HepG2 (cell line): ENCODE data around the gene FSCN2. TPM values are rescaled to one million over a fixed set of nuclear protein-coding genes. Genes with fewer than 3 reads are reported as not detected.
A peak's percentile ranks its signal among the peaks of the same experiment; 100 is the strongest.

Source experiments
- ARID3A ChIP-seq: IDR thresholded peaks from 2 replicates; pipeline ENCODE4 v1.6.1; 2012; ENCODE audit warnings: low read depth, low read length, improper control_type of control experiment
- DMTF1 ChIP-seq: sonication (generic); formaldehyde crosslinking; IDR thresholded peaks from 2 replicates; pipeline ENCODE4 v1.4.0; 2020; ENCODE audit warnings: mild to moderate bottlenecking, missing genetic modification reagents
- JUN ChIP-seq: sonication (generic); formaldehyde crosslinking; IDR thresholded peaks from 2 replicates; pipeline ENCODE4 v1.4.0; 2020; ENCODE audit warnings: mild to moderate bottlenecking, missing genetic modification reagents
- SNAPC2 ChIP-seq: sonication (generic); formaldehyde crosslinking; IDR thresholded peaks from 2 replicates; pipeline ENCODE4 v1.8.1; 2022; ENCODE audit warnings: mild to moderate bottlenecking, missing genetic modification reagents
- TFDP2 ChIP-seq: sonication (generic); formaldehyde crosslinking; IDR thresholded peaks from 2 replicates; pipeline ENCODE4 v1.4.0; 2020; ENCODE audit warnings: missing genetic modification reagents
- ZIK1 ChIP-seq: sonication (generic); formaldehyde crosslinking; IDR thresholded peaks from 2 replicates; pipeline ENCODE4 v1.5.0; 2020; ENCODE audit warnings: mild to moderate bottlenecking, low read depth, missing genetic modification reagents, borderline replicate concordance
- ZNF350 ChIP-seq: sonication (generic); formaldehyde crosslinking; IDR thresholded peaks from 2 replicates; pipeline ENCODE4 v1.4.0; 2020; ENCODE audit warnings: mild to moderate bottlenecking, low read depth, missing genetic modification reagents, borderline replicate concordance
- polyA plus RNA-seq, 8 experiments: library from polyadenylated mRNA; depleted of rRNA in 3 of 8; stranded (reverse) in 7 of 8; unstranded in 1 of 8; fragments of >200 nt; fragmentation: Illumina TruSeq in 4 of 8; extraction: Trizol in 4 of 8; gene quantifications; 2 replicates each; pipeline versions ENCODE4 v1.2.1 to v1.2.3, GENCODE V29; 2011 to 2016; ENCODE audit warnings: low read depth in 4 of 8, missing spikeins in 1 of 8, mixed read lengths in 1 of 8; ENCODE audit not compliant: insufficient read depth in 1 of 8
- total RNA-seq, 5 experiments: library from RNA; depleted of rRNA; stranded (reverse); fragments of >200 nt; fragmentation: Illumina TruSeq; extraction: Trizol; gene quantifications; 2 replicates each; pipeline ENCODE4 v1.2.3, GENCODE V29; 2016; ENCODE audit warnings: low read depth in 1 of 5
- TF ChIP-seq, protein P1 (sequence below): IDR thresholded peaks from 2 replicates; pipeline ENCODE4 v1.6.1; 2016; ENCODE audit warnings: missing compliant biosample characterization, missing genetic modification reagents, borderline replicate concordance
- TF ChIP-seq, protein P2 (sequence below): IDR thresholded peaks from 2 replicates; pipeline ENCODE4 v1.6.1; 2016; ENCODE audit warnings: missing genetic modification reagents, missing compliant biosample characterization
- TF ChIP-seq, protein P3 (sequence below): sonication (generic); formaldehyde crosslinking; IDR thresholded peaks from 2 replicates; pipeline ENCODE4 v1.8.1; 2023; ENCODE audit warnings: mild to moderate bottlenecking, inconsistent platforms, moderate library complexity, missing genetic modification reagents, borderline replicate concordance
- TF ChIP-seq, protein P4 (sequence below): sonication (generic); formaldehyde crosslinking; IDR thresholded peaks from 2 replicates; pipeline ENCODE4 v1.4.0; 2020; ENCODE audit warnings: missing genetic modification reagents, borderline replicate concordance
- TF ChIP-seq, protein P5 (sequence below): sonication (generic); formaldehyde crosslinking; IDR thresholded peaks from 2 replicates; pipeline ENCODE4 v1.8.0; 2022; ENCODE audit warnings: missing genetic modification reagents, mild to moderate bottlenecking, moderate library complexity, borderline replicate concordance

The FSCN2 gene
- total and polyA plus RNA-seq, 2 of the 13 experiments (the other 11 are each of a cell fraction or from before 2014, with no cell fraction given): 0.09 TPM; not detected in 1

DNA sequence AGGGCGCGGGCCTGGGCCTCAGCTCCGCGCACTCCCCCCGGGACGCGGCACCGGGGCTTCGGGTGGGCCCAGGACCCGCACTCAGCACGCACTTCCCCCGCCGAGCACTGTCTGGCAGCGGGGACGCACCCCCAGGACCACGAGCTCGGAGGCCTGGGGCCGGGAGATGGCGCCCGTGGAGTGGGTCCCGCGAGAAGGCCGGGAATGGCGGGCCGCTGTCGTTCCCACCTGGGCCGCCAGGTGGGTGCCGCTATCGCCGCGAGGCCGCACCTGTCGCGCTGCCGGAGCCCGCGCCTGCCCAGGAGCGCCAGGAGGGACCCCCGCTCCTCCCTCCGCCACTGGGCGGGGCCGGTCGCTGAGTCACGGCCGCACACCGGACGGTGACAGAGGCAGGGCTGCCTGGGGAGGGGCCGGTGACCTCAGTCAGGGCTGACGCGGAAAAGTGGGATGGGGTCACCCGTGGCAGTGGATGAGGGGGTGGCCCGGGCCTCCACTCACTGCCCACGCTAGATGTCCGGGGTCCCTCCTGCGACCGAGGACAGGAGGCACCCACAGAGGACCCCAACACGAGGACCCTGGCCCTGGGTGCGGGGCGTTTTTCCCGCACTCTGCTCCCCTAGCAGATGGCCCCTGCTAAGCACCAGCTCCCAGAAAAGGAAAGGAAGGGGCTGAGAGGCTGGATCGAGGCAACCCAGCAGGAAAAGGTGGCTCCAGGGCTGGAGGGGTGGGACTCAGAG, 8.7 kb upstream of the FSCN2 start (continued):
- TF ChIP-seq, protein P1, sequence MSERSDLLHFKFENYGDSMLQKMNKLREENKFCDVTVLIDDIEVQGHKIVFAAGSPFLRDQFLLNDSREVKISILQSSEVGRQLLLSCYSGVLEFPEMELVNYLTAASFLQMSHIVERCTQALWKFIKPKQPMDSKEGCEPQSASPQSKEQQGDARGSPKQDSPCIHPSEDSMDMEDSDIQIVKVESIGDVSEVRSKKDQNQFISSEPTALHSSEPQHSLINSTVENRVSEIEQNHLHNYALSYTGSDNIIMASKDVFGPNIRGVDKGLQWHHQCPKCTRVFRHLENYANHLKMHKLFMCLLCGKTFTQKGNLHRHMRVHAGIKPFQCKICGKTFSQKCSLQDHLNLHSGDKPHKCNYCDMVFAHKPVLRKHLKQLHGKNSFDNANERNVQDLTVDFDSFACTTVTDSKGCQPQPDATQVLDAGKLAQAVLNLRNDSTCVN (CRISPR knock-in tag): no peak
- TF ChIP-seq, protein P2, sequence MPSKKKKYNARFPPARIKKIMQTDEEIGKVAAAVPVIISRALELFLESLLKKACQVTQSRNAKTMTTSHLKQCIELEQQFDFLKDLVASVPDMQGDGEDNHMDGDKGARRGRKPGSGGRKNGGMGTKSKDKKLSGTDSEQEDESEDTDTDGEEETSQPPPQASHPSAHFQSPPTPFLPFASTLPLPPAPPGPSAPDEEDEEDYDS (CRISPR knock-in tag): no peak; the same call in 1 of the 2 replicates
- TF ChIP-seq ARID3A (no peak), ZNF350 (CRISPR knock-in tag) (0 out of 2 replicates have a peak, but pooled peaks have one; percentile 35), SNAPC2 (CRISPR knock-in tag) (no peak), DMTF1 (CRISPR knock-in tag) (0 out of 2 replicates have a peak, but pooled peaks have one; percentile 65), TFDP2 (CRISPR knock-in tag) (peak; percentile 68; the same call in 1 of the 2 replicates), ZIK1 (CRISPR knock-in tag) (0 out of 2 replicates have a peak, but pooled peaks have one; percentile 21), JUN (CRISPR knock-in tag) (0 out of 2 replicates have a peak, but pooled peaks have one; percentile 37)
- TF ChIP-seq, protein P3, sequence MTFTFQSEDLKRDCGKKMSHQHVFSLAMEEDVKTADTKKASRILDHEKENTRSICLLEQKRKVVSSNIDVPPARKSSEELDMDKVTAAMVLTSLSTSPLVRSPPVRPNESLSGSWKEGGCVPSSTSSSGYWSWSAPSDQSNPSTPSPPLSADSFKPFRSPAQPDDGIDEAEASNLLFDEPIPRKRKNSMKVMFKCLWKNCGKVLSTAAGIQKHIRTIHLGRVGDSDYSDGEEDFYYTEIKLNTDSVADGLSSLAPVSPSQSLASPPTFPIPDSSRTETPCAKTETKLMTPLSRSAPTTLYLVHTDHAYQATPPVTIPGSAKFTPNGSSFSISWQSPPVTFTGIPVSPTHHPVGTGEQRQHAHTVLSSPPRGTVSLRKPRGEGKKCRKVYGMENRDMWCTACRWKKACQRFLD (CRISPR knock-in tag): 0 out of 2 replicates have a peak, but pooled peaks have one; percentile 19
- TF ChIP-seq, protein P4, sequence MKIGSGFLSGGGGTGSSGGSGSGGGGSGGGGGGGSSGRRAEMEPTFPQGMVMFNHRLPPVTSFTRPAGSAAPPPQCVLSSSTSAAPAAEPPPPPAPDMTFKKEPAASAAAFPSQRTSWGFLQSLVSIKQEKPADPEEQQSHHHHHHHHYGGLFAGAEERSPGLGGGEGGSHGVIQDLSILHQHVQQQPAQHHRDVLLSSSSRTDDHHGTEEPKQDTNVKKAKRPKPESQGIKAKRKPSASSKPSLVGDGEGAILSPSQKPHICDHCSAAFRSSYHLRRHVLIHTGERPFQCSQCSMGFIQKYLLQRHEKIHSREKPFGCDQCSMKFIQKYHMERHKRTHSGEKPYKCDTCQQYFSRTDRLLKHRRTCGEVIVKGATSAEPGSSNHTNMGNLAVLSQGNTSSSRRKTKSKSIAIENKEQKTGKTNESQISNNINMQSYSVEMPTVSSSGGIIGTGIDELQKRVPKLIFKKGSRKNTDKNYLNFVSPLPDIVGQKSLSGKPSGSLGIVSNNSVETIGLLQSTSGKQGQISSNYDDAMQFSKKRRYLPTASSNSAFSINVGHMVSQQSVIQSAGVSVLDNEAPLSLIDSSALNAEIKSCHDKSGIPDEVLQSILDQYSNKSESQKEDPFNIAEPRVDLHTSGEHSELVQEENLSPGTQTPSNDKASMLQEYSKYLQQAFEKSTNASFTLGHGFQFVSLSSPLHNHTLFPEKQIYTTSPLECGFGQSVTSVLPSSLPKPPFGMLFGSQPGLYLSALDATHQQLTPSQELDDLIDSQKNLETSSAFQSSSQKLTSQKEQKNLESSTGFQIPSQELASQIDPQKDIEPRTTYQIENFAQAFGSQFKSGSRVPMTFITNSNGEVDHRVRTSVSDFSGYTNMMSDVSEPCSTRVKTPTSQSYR (CRISPR knock-in tag): peak; percentile 4; the same call in 1 of the 2 replicates
- TF ChIP-seq, protein P5, sequence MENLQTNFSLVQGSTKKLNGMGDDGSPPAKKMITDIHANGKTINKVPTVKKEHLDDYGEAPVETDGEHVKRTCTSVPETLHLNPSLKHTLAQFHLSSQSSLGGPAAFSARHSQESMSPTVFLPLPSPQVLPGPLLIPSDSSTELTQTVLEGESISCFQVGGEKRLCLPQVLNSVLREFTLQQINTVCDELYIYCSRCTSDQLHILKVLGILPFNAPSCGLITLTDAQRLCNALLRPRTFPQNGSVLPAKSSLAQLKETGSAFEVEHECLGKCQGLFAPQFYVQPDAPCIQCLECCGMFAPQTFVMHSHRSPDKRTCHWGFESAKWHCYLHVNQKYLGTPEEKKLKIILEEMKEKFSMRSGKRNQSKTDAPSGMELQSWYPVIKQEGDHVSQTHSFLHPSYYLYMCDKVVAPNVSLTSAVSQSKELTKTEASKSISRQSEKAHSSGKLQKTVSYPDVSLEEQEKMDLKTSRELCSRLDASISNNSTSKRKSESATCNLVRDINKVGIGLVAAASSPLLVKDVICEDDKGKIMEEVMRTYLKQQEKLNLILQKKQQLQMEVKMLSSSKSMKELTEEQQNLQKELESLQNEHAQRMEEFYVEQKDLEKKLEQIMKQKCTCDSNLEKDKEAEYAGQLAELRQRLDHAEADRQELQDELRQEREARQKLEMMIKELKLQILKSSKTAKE (CRISPR knock-in tag): 0 out of 2 replicates have a peak, but pooled peaks have one; percentile 12
